CD14-positive monocyte (primary cell): ENCODE results near the gene CCDC167. TPM values are rescaled to one million over a fixed set of nuclear protein-coding genes. Genes with fewer than 3 reads are reported as not detected.

Experiments used
- DNase-seq, 3 donors: peaks; one replicate each; pipeline ENCODE4 v3.0.0-alpha.2; 2011 to 2022
- H2AFZ ChIP-seq: 2 replicates; pipeline ENCODE4 v1.6.0; 2012; ENCODE audit warnings: mild to moderate bottlenecking, low read depth, low read length, inconsistent platforms; ENCODE audit not compliant: insufficient read depth, poor library complexity, severe bottlenecking
- H3K27ac ChIP-seq, 2 donors: 1 replicate in 1 of 2; 2 replicates in 1 of 2; pipeline ENCODE4 v1.5.1; 2012 to 2013; ENCODE audit warnings: low read length in 2 of 2, control low read depth in 1 of 2, inconsistent platforms in 1 of 2, low read depth in 1 of 2, mild to moderate bottlenecking in 1 of 2
- H3K27me3 ChIP-seq, 2 donors: one replicate each; pipeline versions ENCODE4 v1.6.0 to v1.6.1; 2011 to 2013; ENCODE audit warnings: low read length in 2 of 2; ENCODE audit not compliant: control insufficient read depth in 2 of 2, insufficient read depth in 2 of 2
- H3K36me3 ChIP-seq, 2 donors: replicated peaks in 1 of 2; 1 replicate in 1 of 2; 2 replicates in 1 of 2; pipeline versions ENCODE4 v1.5.1 to v1.6.1; 2012 to 2013; ENCODE audit warnings: low read length in 2 of 2, control low read depth in 1 of 2, inconsistent platforms in 1 of 2, mild to moderate bottlenecking in 1 of 2; ENCODE audit not compliant: insufficient read depth in 2 of 2, control insufficient read depth in 1 of 2
- H3K4me1 ChIP-seq, 2 donors: 1 replicate in 1 of 2; 2 replicates in 1 of 2; pipeline versions ENCODE4 v1.5.1 to v1.6.1; 2012 to 2013; ENCODE audit warnings: low read length in 2 of 2, control low read depth in 1 of 2, inconsistent platforms in 1 of 2, mild to moderate bottlenecking in 1 of 2, moderate library complexity in 1 of 2; ENCODE audit not compliant: insufficient read depth in 2 of 2, control insufficient read depth in 1 of 2
- H3K4me2 ChIP-seq: replicated peaks from 2 replicates; pipeline ENCODE3; 2012; ENCODE audit warnings: low read length, moderate library complexity, mild to moderate bottlenecking; ENCODE audit not compliant: poor library complexity, severe bottlenecking; ENCODE audit errors: extremely low read depth
- H3K4me3 ChIP-seq, 3 experiments: fragments of 200-600 bp in 1 of 3; sonication (generic) in 1 of 3; replicated peaks in 1 of 3; 1 replicate in 2 of 3; 2 replicates in 1 of 3; pipeline ENCODE4 v1.5.1; 2011 to 2013; ENCODE audit warnings: low read length in 3 of 3, mild to moderate bottlenecking in 3 of 3, control low read depth in 2 of 3, low read depth in 2 of 3, inconsistent platforms in 1 of 3, moderate library complexity in 1 of 3
- H3K79me2 ChIP-seq: 2 replicates; pipeline ENCODE4 v1.6.0; 2012; ENCODE audit warnings: mild to moderate bottlenecking, control low read depth, inconsistent platforms, low read length, moderate library complexity; ENCODE audit not compliant: insufficient read depth
- H3K9ac ChIP-seq: 2 replicates; pipeline ENCODE4 v1.6.0; 2017; ENCODE audit warnings: low read length, mild to moderate bottlenecking; ENCODE audit not compliant: insufficient read depth, poor library complexity, severe bottlenecking
- H3K9me3 ChIP-seq, 2 donors: replicated peaks in 1 of 2; 1 replicate in 1 of 2; 2 replicates in 1 of 2; pipeline versions ENCODE4 v1.5.1 to v1.6.1; 2012 to 2013; ENCODE audit warnings: low read length in 2 of 2, control low read depth in 1 of 2; ENCODE audit not compliant: control insufficient read depth in 1 of 2, insufficient read depth in 1 of 2
- H4K20me1 ChIP-seq: 2 replicates; pipeline ENCODE4 v1.6.0; 2012; ENCODE audit warnings: mild to moderate bottlenecking, low read length, control low read depth, moderate library complexity; ENCODE audit not compliant: insufficient read depth
- H3K27ac Mint-ChIP-seq, 7 donors: one replicate each; pipeline ENCODE4 v1.8.0; 2020; ENCODE audit warnings: mild to moderate bottlenecking in 7 of 7, mixed read lengths in 7 of 7, moderate library complexity in 6 of 7, inconsistent platforms in 2 of 7
- H3K27me3 Mint-ChIP-seq, 3 donors: one replicate each; pipeline ENCODE4 v1.8.0; 2021 to 2022; ENCODE audit warnings: low read depth in 3 of 3, mild to moderate bottlenecking in 3 of 3, mixed read lengths in 3 of 3, moderate library complexity in 3 of 3, inconsistent platforms in 1 of 3
- H3K36me3 Mint-ChIP-seq, 2 donors: one replicate each; pipeline ENCODE4 v1.8.0; 2020; ENCODE audit warnings: mixed read lengths in 2 of 2, inconsistent platforms in 1 of 2, mild to moderate bottlenecking in 1 of 2
- H3K4me1 Mint-ChIP-seq: one replicate; pipeline ENCODE4 v1.8.0; 2020; ENCODE audit warnings: mild to moderate bottlenecking, mixed read lengths
- H3K4me3 Mint-ChIP-seq, 2 donors: one replicate each; pipeline ENCODE4 v1.8.0; 2020; ENCODE audit warnings: mild to moderate bottlenecking in 2 of 2, mixed read lengths in 2 of 2, moderate library complexity in 1 of 2
- H3K9me3 Mint-ChIP-seq, 7 donors: one replicate each; pipeline ENCODE4 v1.8.0; 2020 to 2022; ENCODE audit warnings: mixed read lengths in 7 of 7, mild to moderate bottlenecking in 6 of 7, moderate library complexity in 6 of 7, inconsistent platforms in 2 of 7
- CTCF ChIP-seq: fragments of 200-600 bp; IDR thresholded peaks from one replicate; pipeline ENCODE4 v1.8.0; 2022; ENCODE audit warnings: antibody characterized with exemption, mild to moderate bottlenecking
- WGBS: methylation state at CpG from one replicate; pipeline ENCODE4 v1.1.5; 2013; ENCODE audit warnings: missing lambda C conversion rate; ENCODE audit not compliant: insufficient coverage; 5-methylcytosine and 5-hydroxymethylcytosine counted together
- intact Hi-C, 2 donors: fragments of 100-400 bp; cut with micrococcal nuclease; formaldehyde crosslinking; loops; one replicate each; pipeline versions ENCODE4 v1.15.0 to v1.15.1; 2023
- polyA plus RNA-seq, 3 donors: library from polyadenylated mRNA; depleted of rRNA in 1 of 3; unstranded in 2 of 3; stranded (reverse) in 1 of 3; fragments of 300-500 nt in 2 of 3; fragments of >200 nt in 1 of 3; fragmentation: Illumina TruSeq in 2 of 3; gene quantifications; 1 replicate in 2 of 3; 2 replicates in 1 of 3; pipeline ENCODE4 v1.2.3, GENCODE V29; 2012 to 2021

The CCDC167 gene
- polyA plus RNA-seq, 3 donors: 12.5 to 22.9 (median 20.7) TPM

GRCh38 chr6:37530297-37530696 is 30.6 kb upstream of the CCDC167 start:
- WGBS: 34% methylated on average over 2 of the region's 5 CpGs

GRCh38 chr6:37528541-37528940 is 28.8 kb upstream of the CCDC167 start:
- Histone ChIP-seq H3K27me3 (peaks cover 0 to 7% of the 10 kb centered on the region in 2 donors), H3K4me2 (no peak overlapping the region), H3K4me1 (no peaks in the 10 kb centered on the region), H3K36me3 (no peaks in the 10 kb centered on the region), H4K20me1 (no peaks in the 10 kb centered on the region), H3K9ac (no peak overlapping the region), H3K9me3 (no peaks in the 10 kb centered on the region), H3K27ac (no peak overlapping the region), H3K4me3 (no peak overlapping the region), H2AFZ (no peak overlapping the region), H3K79me2 (no peaks in the 10 kb centered on the region)
- Mint-ChIP-seq H3K27ac (no peak overlapping the region), H3K4me1 (no peaks in the 10 kb centered on the region), H3K27me3 (peaks cover 20 to 34% (median 25%) of the 10 kb centered on the region in 3 donors), H3K4me3 (no peak overlapping the region), H3K36me3 (no peaks in the 10 kb centered on the region), H3K9me3 (peaks cover 0 to 2% (median 0%) of the 10 kb centered on the region in 7 donors)
- WGBS: 88% methylated on average over 1 of the region's 8 CpGs
- TF ChIP-seq CTCF: no peak
- no peak for DNase-seq
- intact Hi-C loops: no loop called here

More at GRCh38 chr6:37530297-37530696, 30.6 kb upstream of the CCDC167 start:
- no peak for DNase-seq
- Histone ChIP-seq H3K9ac (no peak overlapping the region), H3K9me3 (peaks cover 0 to 4% of the 10 kb centered on the region in 2 donors), H3K4me1 (no peaks in the 10 kb centered on the region), H3K79me2 (no peaks in the 10 kb centered on the region), H3K27me3 (peaks cover 9 to 25% of the 10 kb centered on the region in 2 donors), H3K36me3 (no peaks in the 10 kb centered on the region), H3K4me2 (no peak overlapping the region), H4K20me1 (no peaks in the 10 kb centered on the region), H3K4me3 (no peak overlapping the region), H2AFZ (no peak overlapping the region), H3K27ac (no peak overlapping the region)
- Mint-ChIP-seq H3K27ac (no peak overlapping the region), H3K27me3 (peaks cover 37 to 50% (median 41%) of the 10 kb centered on the region in 3 donors), H3K36me3 (no peaks in the 10 kb centered on the region), H3K9me3 (peaks cover 0 to 2% (median 0%) of the 10 kb centered on the region in 7 donors), H3K4me1 (no peaks in the 10 kb centered on the region), H3K4me3 (no peak overlapping the region)
- intact Hi-C loops: no loop called here
- TF ChIP-seq CTCF: no peak
